AG09309 (cell line): ENCODE data around the gene SOWAHC.

Experiments used
- DNase-seq: peaks from one replicate; pipeline ENCODE4 v3.0.0-alpha.2; 2010; ENCODE audit warnings: low read depth
- H3K4me3 ChIP-seq: 2 replicates; pipeline ENCODE4 v1.5.1; 2011; ENCODE audit warnings: mild to moderate bottlenecking, low read depth, low read length, moderate library complexity; ENCODE audit not compliant: control insufficient read depth
- TF ChIP-seq, protein P1 (sequence below): IDR thresholded peaks from 2 replicates; pipeline ENCODE4 v1.5.1; 2011; ENCODE audit warnings: mild to moderate bottlenecking, low read depth, low read length, inconsistent platforms; ENCODE audit not compliant: insufficient read depth, control insufficient read depth; ENCODE audit errors: missing control alignments

Gene SOWAHC

DNA sequence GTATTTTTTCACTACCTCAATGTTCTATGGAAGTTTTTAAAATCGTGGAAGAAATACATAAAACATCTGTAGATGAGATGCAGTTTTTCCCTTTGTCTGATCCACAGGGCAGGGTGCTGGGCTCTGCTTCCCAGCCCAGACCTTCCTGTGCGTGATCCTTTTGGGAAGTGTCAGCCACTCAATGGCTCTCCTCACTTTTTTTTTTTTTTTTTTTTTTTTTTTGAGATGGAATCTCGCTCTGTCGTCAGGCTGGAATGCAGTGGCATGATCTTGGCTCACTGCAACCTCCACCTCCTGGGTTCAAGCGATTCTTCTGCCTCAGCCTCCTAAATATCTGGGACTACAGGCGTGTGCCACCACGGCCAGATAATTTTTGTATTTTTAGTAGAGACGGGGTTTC is 32.8 kb downstream of the SOWAHC start:
- DNase-seq = no peak
- no peak overlapping the region for H3K4me3 ChIP-seq
- TF ChIP-seq, protein P1, sequence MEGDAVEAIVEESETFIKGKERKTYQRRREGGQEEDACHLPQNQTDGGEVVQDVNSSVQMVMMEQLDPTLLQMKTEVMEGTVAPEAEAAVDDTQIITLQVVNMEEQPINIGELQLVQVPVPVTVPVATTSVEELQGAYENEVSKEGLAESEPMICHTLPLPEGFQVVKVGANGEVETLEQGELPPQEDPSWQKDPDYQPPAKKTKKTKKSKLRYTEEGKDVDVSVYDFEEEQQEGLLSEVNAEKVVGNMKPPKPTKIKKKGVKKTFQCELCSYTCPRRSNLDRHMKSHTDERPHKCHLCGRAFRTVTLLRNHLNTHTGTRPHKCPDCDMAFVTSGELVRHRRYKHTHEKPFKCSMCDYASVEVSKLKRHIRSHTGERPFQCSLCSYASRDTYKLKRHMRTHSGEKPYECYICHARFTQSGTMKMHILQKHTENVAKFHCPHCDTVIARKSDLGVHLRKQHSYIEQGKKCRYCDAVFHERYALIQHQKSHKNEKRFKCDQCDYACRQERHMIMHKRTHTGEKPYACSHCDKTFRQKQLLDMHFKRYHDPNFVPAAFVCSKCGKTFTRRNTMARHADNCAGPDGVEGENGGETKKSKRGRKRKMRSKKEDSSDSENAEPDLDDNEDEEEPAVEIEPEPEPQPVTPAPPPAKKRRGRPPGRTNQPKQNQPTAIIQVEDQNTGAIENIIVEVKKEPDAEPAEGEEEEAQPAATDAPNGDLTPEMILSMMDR = no peak

DNA sequence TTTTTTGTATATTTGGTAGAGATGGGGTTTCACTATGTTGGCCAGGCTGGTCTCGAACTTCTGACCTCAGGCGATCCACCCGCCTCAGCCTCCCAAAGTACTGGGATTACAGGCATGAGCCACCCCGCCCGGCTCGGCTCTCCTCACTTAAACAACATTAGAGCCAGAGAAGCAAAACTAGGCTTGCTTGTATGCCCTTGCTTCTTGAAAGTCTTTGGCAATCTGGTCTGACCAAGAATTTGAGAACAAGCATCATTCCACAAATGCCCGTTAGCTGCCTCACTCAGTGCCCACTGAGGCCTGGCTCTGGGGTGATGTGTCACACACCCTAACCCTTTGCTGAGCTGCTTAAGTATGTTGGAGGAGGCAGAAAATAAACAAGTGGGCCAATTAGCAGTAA is 33.5 kb downstream of the SOWAHC start:
- DNase-seq = peak; percentile 44
- TF ChIP-seq, protein P1 = no peak
- no peak overlapping the region for H3K4me3 ChIP-seq

- no peak overlapping the region for H3K4me3 ChIP-seq
Measured at GRCh38 chr2:109648041-109648527, 33.9 kb downstream of the SOWAHC start.

DNA sequence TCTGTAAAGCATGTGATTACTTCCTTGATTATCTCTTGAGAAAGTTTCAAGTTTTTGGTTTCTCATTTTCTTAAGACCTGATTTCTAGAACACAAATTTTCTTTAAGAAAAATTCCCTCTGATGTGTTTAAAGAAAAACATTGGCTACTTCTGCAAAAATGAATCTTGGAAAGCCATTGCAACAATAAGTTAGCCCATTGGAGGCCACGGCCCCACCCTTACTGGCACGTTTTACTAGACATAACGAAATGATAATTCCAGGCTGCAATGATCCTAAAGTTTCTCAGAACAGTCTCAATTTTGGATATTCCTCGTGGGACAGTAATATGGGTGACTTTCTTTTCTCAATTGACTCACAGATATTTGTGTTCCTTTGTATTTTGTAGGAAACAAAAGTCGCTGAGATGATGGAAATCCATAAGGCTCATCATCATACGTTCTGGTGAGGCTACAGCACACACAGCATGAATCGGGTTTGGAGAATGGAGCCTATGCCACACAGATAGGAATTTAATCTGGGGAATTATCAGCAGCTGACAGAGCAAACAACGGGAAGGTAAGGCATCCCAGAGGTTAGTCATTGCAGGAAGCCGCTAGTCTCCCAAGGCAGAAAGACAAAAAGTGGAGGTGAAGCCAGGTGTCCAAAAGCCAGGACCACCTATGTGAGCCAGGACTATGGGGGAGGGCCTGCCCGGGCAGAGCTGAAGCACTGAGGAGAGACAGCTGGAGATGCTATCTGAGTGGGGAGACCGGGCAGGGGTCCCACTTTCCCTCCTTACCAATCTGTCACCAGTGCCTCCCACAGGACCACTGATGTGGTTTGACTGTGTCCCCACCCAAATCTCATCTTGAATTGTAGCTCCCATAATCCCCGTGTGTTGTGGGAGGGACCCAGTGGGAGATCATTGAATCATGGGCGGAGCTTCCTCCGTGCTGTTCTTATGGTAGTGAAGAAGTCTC is 35.9 kb downstream of the SOWAHC start:
- no peak for DNase-seq
- no peak overlapping the region for H3K4me3 ChIP-seq
- TF ChIP-seq, protein P1 = no peak

More at GRCh38 chr2:109648041-109648527, 33.9 kb downstream of the SOWAHC start:
- peak; percentile 34 for DNase-seq
- TF ChIP-seq, protein P1 = no peak

DNA sequence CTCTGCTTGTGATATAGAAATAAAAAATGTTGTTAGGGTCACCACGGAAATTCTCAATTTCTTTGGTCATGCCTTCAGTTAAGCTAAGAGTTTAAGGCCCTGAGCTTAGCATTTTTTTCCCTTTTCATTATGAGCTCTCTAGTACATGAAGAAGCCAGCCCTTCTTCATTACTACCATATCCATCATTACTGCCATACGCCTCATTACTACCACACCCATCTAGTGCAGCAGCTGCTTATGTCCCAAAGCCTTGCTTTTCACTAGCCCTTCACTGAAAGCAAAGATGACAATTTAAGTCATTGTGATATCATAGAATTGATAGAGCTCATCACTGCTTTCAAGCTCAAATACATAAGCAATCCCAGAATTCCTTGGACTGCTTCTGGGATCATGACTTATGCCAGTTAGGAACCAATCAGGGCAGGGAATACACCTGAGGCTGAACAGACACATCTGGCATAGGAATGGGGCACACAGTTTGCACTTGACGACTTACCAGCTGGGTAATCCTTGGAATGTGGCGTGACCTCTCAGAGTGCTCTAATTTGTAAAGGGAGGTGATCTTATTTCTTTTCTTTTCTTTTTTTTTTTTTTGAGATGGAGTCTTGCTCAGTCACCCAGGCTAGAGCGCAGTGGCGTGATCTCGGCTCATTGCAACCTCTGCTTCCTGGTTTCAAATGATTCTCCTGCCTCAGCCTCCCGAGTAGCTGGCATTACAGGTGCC is 40.3 kb downstream of the SOWAHC start:
- H3K4me3 ChIP-seq = no peak overlapping the region
- TF ChIP-seq, protein P1 = no peak
- DNase-seq = no peak

DNA sequence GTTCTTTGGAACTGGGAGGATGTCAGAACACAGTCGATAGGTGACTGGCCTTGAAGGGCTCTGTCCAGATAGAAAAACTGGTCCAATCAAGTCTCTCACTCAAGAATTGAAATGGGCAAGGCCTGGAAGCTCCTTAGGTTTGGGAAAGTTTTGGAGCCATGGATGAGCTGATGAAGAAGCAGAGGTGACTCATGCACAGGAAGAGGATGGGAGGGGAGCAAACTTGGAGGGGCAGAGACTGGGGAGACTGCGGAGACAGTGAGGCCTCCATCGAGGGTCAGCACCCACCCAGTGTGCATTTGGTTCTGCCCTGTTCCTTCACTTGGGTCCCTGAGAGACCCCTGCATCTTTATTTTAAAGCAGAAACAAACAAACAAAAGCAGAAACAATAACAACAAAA is 41.1 kb downstream of the SOWAHC start:
- H3K4me3 ChIP-seq = no peak overlapping the region
- DNase-seq = no peak
- TF ChIP-seq, protein P1 = no peak
